Fibroblast of skin of right quadriceps (primary cell): Measurements from ENCODE around the gene ZNF566.
A peak's percentile ranks its signal among the peaks of the same experiment; 100 is the strongest.

Experiments
- DNase-seq: peaks from one replicate; pipeline ENCODE4 v3.0.0-alpha.2; 2013

The ZNF566 gene

GRCh38 chr19:36441339-36441738 is 48.0 kb downstream of the ZNF566 start:
- no peak for DNase-seq

- no peak for DNase-seq
Observed at GRCh38 chr19:36436531-36436930, 52.8 kb downstream of the ZNF566 start.

DNA sequence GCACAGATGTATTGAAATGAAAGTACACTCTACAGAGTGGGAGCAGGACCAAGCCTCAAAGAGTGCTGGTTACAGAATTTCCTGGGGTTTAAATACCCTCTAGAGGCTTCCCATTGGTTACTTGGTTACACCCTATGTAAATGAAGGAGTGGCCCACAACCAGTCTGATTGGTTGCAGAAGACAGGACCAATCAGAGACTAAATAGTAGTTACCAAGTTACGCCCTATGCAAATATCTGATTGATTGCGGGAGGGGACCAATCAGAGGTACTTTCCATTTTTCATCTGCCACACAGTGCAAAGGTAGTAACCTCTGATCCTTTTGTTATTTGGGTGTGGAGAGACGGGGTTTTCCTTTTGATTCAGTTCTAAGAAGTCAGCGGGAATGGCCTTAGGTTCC is 65.4 kb downstream of the ZNF566 start:
- no peak for DNase-seq

DNA sequence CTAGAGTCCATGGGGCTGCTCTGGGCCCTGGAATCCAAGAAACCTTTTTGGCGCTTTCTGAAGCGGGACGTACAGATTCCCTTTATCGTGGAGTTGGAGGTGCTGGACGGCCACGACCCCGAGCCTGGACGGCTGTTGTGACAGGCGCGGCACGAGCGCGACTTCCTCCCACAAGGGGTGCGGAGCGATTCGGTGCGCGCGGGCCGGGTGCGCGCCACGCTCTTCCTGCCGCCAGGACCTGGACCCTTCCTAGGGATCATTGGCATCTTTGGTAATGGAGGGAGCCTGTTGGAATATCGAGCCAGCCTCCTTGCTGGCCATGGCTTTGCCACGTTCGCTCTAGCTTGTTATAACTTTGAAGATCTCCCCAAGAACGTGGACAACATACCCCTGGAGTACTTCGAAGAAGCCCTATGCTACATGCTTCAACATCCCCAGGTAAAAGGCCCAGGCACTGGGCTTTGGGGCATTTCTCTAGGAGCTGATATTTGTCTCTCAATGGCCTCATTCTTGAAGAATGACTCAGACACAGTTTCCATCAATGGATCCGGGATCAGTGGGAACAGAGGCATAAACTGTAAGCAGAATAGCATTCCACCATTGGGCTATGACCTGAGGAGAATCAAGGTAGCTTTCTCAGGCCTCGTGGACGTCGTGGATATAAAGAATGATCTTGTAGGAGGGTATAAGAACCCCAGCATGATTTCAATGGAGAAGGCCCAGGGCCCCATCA is 67.4 kb downstream of the ZNF566 start:
- no peak for DNase-seq

GRCh38 chr19:36420961-36421748 is 68.2 kb downstream of the ZNF566 start:
- DNase-seq, result peak; percentile 8

GRCh38 chr19:36418287-36419001 is 70.9 kb downstream of the ZNF566 start, which contains the start of gene ZFP82:
Gene ZFP82, minus strand, starts transcription at chr19:36418644. Its CDS starts 8,855 bp downstream, at chr19:36409789.
- DNase-seq, result peak; percentile 83

DNA sequence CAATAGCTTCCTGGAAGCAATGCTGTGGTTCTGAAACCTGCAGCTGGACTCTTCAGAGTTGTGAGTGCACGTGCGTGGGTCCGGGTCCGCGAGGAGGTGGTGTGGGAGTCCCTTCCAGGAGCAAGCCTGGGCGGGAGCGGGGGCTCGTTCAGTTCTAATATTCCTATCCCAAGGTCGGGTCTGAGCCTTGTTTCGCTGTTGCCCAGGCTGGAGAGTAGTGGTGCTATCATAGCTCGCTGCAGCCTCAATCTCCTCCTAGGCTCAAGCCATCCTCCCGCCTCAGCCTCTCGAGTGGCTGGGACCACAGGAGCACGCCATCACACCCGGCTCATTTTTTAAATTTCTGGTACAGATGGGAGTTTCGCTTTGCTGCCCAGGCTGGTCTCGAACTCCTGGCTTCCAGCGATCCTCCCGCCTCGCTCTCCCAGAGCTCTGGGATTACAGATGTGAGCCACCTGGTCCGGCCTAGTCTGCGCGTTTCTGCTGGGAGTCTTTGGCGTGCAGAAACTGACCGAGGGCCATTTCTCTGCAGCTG is 71.5 kb downstream of the ZNF566 start:
- DNase-seq, result no peak

- no peak for DNase-seq
Observed at GRCh38 chr19:36409841-36410240, 79.5 kb downstream of the ZNF566 start.

GRCh38 chr19:36408101-36408500 is 81.3 kb downstream of the ZNF566 start:
- DNase-seq, result no peak

GRCh38 chr19:36404498-36404897 is 84.9 kb downstream of the ZNF566 start:
- no peak for DNase-seq

GRCh38 chr19:36401475-36401874 is 87.9 kb downstream of the ZNF566 start:
- DNase-seq, result no peak

- no peak for DNase-seq
Observed at GRCh38 chr19:36398571-36398970, 90.8 kb downstream of the ZNF566 start.
